ENCODE results near the gene S100A7. TPM values are rescaled to one million over a fixed set of nuclear protein-coding genes. Genes with fewer than 3 reads are reported as not detected.

Gene S100A7
- total and polyA plus RNA-seq, 9 of the 15 experiments (the other 6 are each of a cell fraction or from before 2014, with no cell fraction given) = not detected

GRCh38 chr1:153434746-153435455 is 25.6 kb downstream of the S100A7 start (continued):
- TF ChIP-seq BCLAF1 (IDR thresholded peaks at IDR 0.05; ENCODE audit: borderline replicate concordance in 1 of 2, control insufficient read depth in 1 of 2, low read depth in 2 of 2, low read length in 1 of 2) (no peak), BMI1 (IDR thresholded peaks at IDR 0.05; ENCODE audit: low read length) (no peak), KAT7 (CRISPR knock-in tag; IDR thresholded peaks at IDR 0.05; ENCODE audit: borderline replicate concordance) (no peak), TCF7 (IDR thresholded peaks at IDR 0.05; ENCODE audit: borderline replicate concordance) (no peak), NCOA2 (IDR thresholded peaks at IDR 0.05; ENCODE audit: partially characterized antibody in 2 of 2) (no peak), ZBTB12 (CRISPR knock-in tag; IDR thresholded peaks at IDR 0.05) (no peak), ETV5 (CRISPR knock-in tag; IDR thresholded peaks at IDR 0.05; ENCODE audit: low read depth) (no peak), BACH1 (tag; IDR thresholded peaks at IDR 0.05) (no peak), SMARCA5 (IDR thresholded peaks at IDR 0.05) (no peak), PRPF4 (IDR thresholded peaks at IDR 0.05; ENCODE audit: insufficient read depth, low read depth, low read length, poor library complexity, severe bottlenecking) (no peak), NFATC3 (IDR thresholded peaks at IDR 0.05) (no peak), ZNF263 (CRISPR knock-in tag; IDR thresholded peaks at IDR 0.05; ENCODE audit: borderline replicate concordance) (no peak), COPS2 (conservative IDR thresholded peaks at IDR 0.05) (no peak)
- TF ChIP-seq, protein P1, sequence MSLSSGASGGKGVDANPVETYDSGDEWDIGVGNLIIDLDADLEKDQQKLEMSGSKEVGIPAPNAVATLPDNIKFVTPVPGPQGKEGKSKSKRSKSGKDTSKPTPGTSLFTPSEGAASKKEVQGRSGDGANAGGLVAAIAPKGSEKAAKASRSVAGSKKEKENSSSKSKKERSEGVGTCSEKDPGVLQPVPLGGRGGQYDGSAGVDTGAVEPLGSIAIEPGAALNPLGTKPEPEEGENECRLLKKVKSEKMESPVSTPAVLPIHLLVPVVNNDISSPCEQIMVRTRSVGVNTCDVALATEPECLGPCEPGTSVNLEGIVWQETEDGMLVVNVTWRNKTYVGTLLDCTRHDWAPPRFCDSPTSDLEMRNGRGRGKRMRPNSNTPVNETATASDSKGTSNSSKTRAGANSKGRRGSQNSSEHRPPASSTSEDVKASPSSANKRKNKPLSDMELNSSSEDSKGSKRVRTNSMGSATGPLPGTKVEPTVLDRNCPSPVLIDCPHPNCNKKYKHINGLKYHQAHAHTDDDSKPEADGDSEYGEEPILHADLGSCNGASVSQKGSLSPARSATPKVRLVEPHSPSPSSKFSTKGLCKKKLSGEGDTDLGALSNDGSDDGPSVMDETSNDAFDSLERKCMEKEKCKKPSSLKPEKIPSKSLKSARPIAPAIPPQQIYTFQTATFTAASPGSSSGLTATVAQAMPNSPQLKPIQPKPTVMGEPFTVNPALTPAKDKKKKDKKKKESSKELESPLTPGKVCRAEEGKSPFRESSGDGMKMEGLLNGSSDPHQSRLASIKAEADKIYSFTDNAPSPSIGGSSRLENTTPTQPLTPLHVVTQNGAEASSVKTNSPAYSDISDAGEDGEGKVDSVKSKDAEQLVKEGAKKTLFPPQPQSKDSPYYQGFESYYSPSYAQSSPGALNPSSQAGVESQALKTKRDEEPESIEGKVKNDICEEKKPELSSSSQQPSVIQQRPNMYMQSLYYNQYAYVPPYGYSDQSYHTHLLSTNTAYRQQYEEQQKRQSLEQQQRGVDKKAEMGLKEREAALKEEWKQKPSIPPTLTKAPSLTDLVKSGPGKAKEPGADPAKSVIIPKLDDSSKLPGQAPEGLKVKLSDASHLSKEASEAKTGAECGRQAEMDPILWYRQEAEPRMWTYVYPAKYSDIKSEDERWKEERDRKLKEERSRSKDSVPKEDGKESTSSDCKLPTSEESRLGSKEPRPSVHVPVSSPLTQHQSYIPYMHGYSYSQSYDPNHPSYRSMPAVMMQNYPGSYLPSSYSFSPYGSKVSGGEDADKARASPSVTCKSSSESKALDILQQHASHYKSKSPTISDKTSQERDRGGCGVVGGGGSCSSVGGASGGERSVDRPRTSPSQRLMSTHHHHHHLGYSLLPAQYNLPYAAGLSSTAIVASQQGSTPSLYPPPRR (CRISPR knock-in tag; IDR thresholded peaks at IDR 0.05; ENCODE audit: borderline replicate concordance) = no peak

Data from K562 (cell line).